K562 (cell line): Measurements from ENCODE around the gene YARS1. TPM values are rescaled to one million over a fixed set of nuclear protein-coding genes. Genes with fewer than 3 reads are reported as not detected.

Source experiments
- ETV1 ChIP-seq: fragments of 450-650 bp; conservative IDR thresholded peaks from 2 replicates; pipeline ENCODE4 v1.6.1; 2016; ENCODE audit warnings: missing genetic modification characterization, control low read depth, low read depth, missing compliant biosample characterization
- GABPB1 ChIP-seq: sonication (generic); formaldehyde crosslinking; IDR thresholded peaks from 2 replicates; pipeline ENCODE4 v1.8.0; 2022; ENCODE audit warnings: mild to moderate bottlenecking, missing genetic modification reagents
- GATA2 ChIP-seq: sonication (generic); formaldehyde crosslinking; IDR thresholded peaks from 2 replicates; pipeline ENCODE4 v1.4.0; 2020; ENCODE audit warnings: mild to moderate bottlenecking, missing genetic modification reagents
- HDAC2 ChIP-seq: fragments of 450-650 bp; IDR thresholded peaks from 2 replicates; pipeline ENCODE4 v1.6.1; 2016; ENCODE audit warnings: mild to moderate bottlenecking
- MAFF ChIP-seq: IDR thresholded peaks from 2 replicates; pipeline ENCODE4 v1.6.1; 2012; ENCODE audit warnings: low read length, improper control_type of control experiment
- MXI1 ChIP-seq: IDR thresholded peaks from 2 replicates; pipeline ENCODE4 v1.6.1; 2011; ENCODE audit warnings: low read depth, mild to moderate bottlenecking, improper control_type of control experiment, low read length
- NCOA1 ChIP-seq: fragments of 450-650 bp; IDR thresholded peaks from 2 replicates; pipeline ENCODE4 v1.6.1; 2016; ENCODE audit warnings: low read depth
- SIX5 ChIP-seq, 2 experiments: IDR thresholded peaks; 2 replicates each; pipeline ENCODE4 v1.6.1; 2011; ENCODE audit warnings: low read length in 2 of 2, borderline replicate concordance in 1 of 2, low read depth in 1 of 2, mild to moderate bottlenecking in 1 of 2, moderate library complexity in 1 of 2; ENCODE audit not compliant: insufficient read depth in 1 of 2
- STAG1 ChIP-seq: sonication (generic); formaldehyde crosslinking; IDR thresholded peaks from 2 replicates; pipeline ENCODE4 v1.5.0; 2020; ENCODE audit warnings: missing genetic modification reagents, borderline replicate concordance
- STAT5A ChIP-seq: IDR thresholded peaks from 2 replicates; pipeline ENCODE4 v1.6.1; 2012; ENCODE audit warnings: low read length, inconsistent platforms, borderline replicate concordance
- TAL1 ChIP-seq: fragments of 450-650 bp; IDR thresholded peaks from 2 replicates; pipeline ENCODE4 v1.6.1; 2016; ENCODE audit warnings: mild to moderate bottlenecking
- TARDBP ChIP-seq: fragments of 450-650 bp; IDR thresholded peaks from 2 replicates; pipeline ENCODE4 v1.6.1; 2016
- TCF3 ChIP-seq: sonication (generic); formaldehyde crosslinking; IDR thresholded peaks from 2 replicates; pipeline ENCODE4 v1.4.0; 2020; ENCODE audit warnings: mild to moderate bottlenecking, missing genetic modification reagents
- ZBTB8A ChIP-seq: fragments of 450-650 bp; IDR thresholded peaks from 2 replicates; pipeline ENCODE4 v1.6.1; 2018; ENCODE audit warnings: mild to moderate bottlenecking, moderate library complexity; ENCODE audit not compliant: partially characterized antibody
- ZNF551 ChIP-seq: fragments of 250-450 bp; sonication (Bioruptor Pico); IDR thresholded peaks from 2 replicates; pipeline ENCODE4 v1.5.0; 2021; ENCODE audit warnings: mild to moderate bottlenecking, moderate library complexity
- ZNF778 ChIP-seq: fragments of 450-650 bp; formaldehyde crosslinking; IDR thresholded peaks from 2 replicates; pipeline ENCODE4 v1.4.0; 2020; ENCODE audit warnings: mild to moderate bottlenecking, moderate library complexity
- polyA plus RNA-seq, 8 experiments: library from polyadenylated mRNA; depleted of rRNA in 4 of 8; stranded (reverse) in 5 of 8; unstranded in 3 of 8; fragments of >200 nt; fragmentation: Nextera tagmentation in 2 of 8; fragmentation: Illumina TruSeq in 1 of 8; extraction: Ambion mirVana in 2 of 8; extraction: Trizol in 1 of 8; gene quantifications; 2 replicates each; pipeline versions ENCODE4 v1.2.1 to v1.2.3, GENCODE V29; 2011 to 2014; ENCODE audit warnings: inconsistent platforms in 1 of 8, missing spikeins in 1 of 8
- total RNA-seq, 7 experiments: library from RNA; depleted of rRNA in 6 of 7; stranded (reverse); fragments of >200 nt in 6 of 7; fragmentation: Illumina TruSeq in 2 of 7; extraction: Trizol in 2 of 7; gene quantifications; 2 replicates each; pipeline versions ENCODE4 v1.2.1 to v1.2.3, GENCODE V29; 2011 to 2021; ENCODE audit warnings: low replicate concordance in 1 of 7
- TF ChIP-seq, protein P1 (sequence below): IDR thresholded peaks from 2 replicates; pipeline ENCODE4 v1.6.1; 2016; ENCODE audit warnings: missing genetic modification characterization, missing compliant biosample characterization
- TF ChIP-seq, protein P2 (sequence below): fragments of 450-650 bp; IDR thresholded peaks from 2 replicates; pipeline ENCODE4 v1.6.1; 2016; ENCODE audit warnings: antibody characterized with exemption
- TF ChIP-seq, protein P3 (sequence below): sonication (generic); formaldehyde crosslinking; IDR thresholded peaks from 2 replicates; pipeline ENCODE4 v1.8.0; 2023; ENCODE audit warnings: missing genetic modification reagents, mild to moderate bottlenecking, borderline replicate concordance
- TF ChIP-seq, protein P4 (sequence below): sonication (generic); formaldehyde crosslinking; IDR thresholded peaks from 2 replicates; pipeline ENCODE4 v1.8.0; 2022; ENCODE audit warnings: missing genetic modification reagents, mild to moderate bottlenecking, moderate library complexity, borderline replicate concordance

YARS1 gene
- total and polyA plus RNA-seq, 9 of the 15 experiments (the other 6 are each of a cell fraction or from before 2014, with no cell fraction given), result 66.2 to 336 (median 201) TPM

DNA sequence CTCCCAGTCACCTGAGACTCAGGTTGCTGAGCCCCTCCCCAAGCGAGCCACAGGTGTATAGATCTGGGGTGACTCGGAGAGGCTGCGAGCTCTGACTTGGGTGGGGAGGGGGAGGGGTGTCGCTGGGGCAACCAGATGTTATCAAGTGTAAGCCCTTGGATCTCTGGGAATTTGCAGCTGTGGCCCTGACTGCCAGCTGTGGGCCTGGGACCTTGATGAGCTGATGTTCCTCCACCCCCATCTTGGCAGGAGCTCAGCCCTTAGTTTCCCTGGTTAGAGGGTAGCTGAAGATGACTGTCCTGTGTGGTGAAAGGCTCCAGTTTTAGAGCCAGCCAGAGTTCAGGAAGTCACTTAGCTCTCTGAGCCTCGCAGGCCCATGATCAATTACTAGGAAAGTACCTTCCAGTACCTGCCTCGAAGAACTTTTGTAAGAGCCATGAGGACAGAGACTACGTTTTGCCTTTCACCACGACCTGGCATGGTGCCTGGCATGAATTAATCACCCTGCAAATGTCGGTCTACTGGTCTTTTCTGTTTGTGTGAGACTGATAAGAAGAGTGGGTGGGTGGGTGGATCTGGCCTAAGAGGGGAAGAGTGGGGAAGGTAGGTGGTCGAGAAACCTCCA is 55.8 kb downstream of the YARS1 start (continued):
- TF ChIP-seq, protein P1, sequence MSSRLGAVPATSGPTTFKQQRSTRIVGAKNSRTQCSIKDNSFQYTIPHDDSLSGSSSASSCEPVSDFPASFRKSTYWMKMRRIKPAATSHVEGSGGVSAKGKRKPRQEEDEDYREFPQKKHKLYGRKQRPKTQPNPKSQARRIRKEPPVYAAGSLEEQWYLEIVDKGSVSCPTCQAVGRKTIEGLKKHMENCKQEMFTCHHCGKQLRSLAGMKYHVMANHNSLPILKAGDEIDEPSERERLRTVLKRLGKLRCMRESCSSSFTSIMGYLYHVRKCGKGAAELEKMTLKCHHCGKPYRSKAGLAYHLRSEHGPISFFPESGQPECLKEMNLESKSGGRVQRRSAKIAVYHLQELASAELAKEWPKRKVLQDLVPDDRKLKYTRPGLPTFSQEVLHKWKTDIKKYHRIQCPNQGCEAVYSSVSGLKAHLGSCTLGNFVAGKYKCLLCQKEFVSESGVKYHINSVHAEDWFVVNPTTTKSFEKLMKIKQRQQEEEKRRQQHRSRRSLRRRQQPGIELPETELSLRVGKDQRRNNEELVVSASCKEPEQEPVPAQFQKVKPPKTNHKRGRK (tag), result no peak
- 0 out of 2 replicates have a peak, but pooled peaks have one; percentile 3 for TF ChIP-seq TCF3 (CRISPR knock-in tag)
- TF ChIP-seq ETV1 (tag), result peak; percentile 50
- TF ChIP-seq STAG1 (CRISPR knock-in tag), result no peak
- no peak for TF ChIP-seq SIX5 (IDR thresholded peaks at IDR 0.05; ENCODE audit: borderline replicate concordance in 1 of 2, insufficient read depth in 1 of 2, low read depth in 1 of 2, low read length in 2 of 2)
- no peak for TF ChIP-seq ZNF778 (CRISPR knock-in tag)
- TF ChIP-seq TARDBP, result no peak
- TF ChIP-seq TAL1, result no peak
- TF ChIP-seq, protein P2, sequence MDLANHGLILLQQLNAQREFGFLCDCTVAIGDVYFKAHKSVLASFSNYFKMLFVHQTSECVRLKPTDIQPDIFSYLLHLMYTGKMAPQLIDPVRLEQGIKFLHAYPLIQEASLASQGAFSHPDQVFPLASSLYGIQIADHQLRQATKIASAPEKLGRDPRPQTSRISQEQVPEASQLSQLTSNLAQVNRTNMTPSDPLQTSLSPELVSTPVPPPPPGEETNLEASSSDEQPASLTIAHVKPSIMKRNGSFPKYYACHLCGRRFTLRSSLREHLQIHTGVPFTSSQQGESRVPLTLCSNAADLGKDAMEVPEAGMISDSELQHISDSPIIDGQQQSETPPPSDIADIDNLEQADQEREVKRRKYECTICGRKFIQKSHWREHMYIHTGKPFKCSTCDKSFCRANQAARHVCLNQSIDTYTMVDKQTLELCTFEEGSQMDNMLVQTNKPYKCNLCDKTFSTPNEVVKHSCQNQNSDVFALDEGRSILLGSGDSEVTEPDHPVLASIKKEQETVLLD, result 0 out of 2 replicates have a peak, but pooled peaks have one; percentile 36
- TF ChIP-seq, protein P3, sequence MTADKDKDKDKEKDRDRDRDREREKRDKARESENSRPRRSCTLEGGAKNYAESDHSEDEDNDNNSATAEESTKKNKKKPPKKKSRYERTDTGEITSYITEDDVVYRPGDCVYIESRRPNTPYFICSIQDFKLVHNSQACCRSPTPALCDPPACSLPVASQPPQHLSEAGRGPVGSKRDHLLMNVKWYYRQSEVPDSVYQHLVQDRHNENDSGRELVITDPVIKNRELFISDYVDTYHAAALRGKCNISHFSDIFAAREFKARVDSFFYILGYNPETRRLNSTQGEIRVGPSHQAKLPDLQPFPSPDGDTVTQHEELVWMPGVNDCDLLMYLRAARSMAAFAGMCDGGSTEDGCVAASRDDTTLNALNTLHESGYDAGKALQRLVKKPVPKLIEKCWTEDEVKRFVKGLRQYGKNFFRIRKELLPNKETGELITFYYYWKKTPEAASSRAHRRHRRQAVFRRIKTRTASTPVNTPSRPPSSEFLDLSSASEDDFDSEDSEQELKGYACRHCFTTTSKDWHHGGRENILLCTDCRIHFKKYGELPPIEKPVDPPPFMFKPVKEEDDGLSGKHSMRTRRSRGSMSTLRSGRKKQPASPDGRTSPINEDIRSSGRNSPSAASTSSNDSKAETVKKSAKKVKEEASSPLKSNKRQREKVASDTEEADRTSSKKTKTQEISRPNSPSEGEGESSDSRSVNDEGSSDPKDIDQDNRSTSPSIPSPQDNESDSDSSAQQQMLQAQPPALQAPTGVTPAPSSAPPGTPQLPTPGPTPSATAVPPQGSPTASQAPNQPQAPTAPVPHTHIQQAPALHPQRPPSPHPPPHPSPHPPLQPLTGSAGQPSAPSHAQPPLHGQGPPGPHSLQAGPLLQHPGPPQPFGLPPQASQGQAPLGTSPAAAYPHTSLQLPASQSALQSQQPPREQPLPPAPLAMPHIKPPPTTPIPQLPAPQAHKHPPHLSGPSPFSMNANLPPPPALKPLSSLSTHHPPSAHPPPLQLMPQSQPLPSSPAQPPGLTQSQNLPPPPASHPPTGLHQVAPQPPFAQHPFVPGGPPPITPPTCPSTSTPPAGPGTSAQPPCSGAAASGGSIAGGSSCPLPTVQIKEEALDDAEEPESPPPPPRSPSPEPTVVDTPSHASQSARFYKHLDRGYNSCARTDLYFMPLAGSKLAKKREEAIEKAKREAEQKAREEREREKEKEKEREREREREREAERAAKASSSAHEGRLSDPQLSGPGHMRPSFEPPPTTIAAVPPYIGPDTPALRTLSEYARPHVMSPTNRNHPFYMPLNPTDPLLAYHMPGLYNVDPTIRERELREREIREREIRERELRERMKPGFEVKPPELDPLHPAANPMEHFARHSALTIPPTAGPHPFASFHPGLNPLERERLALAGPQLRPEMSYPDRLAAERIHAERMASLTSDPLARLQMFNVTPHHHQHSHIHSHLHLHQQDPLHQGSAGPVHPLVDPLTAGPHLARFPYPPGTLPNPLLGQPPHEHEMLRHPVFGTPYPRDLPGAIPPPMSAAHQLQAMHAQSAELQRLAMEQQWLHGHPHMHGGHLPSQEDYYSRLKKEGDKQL (CRISPR knock-in tag), result no peak
- no peak for TF ChIP-seq NCOA1
- no peak for TF ChIP-seq GATA2
- TF ChIP-seq HDAC2, result no peak
- no peak for TF ChIP-seq ZNF551 (CRISPR knock-in tag)
- TF ChIP-seq, protein P4, sequence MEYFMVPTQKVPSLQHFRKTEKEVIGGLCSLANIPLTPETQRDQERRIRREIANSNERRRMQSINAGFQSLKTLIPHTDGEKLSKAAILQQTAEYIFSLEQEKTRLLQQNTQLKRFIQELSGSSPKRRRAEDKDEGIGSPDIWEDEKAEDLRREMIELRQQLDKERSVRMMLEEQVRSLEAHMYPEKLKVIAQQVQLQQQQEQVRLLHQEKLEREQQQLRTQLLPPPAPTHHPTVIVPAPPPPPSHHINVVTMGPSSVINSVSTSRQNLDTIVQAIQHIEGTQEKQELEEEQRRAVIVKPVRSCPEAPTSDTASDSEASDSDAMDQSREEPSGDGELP, result peak; percentile 66; the same call in 1 of the 2 replicates
- 0 out of 2 replicates have a peak, but pooled peaks have one; percentile 14 for TF ChIP-seq GABPB1 (CRISPR knock-in tag)
- TF ChIP-seq MXI1, result 0 out of 2 replicates have a peak, but pooled peaks have one; percentile 30
- no peak for TF ChIP-seq ZBTB8A
- TF ChIP-seq STAT5A, result no peak
- no peak for TF ChIP-seq MAFF
